Stimulated activated naive CD8-positive, alpha-beta T cell treated with anti-CD3 and anti-CD28 coated beads, Interleukin-15, Interleukin-2, amounts not matched to agents 100 ng/mL and 50 ng/mL, for 24 hours (primary cell): Measurements from ENCODE around the gene MDM1.

Source experiments
- H3K27ac Mint-ChIP-seq: one replicate; pipeline ENCODE4 v1.8.0; 2021; ENCODE audit warnings: mild to moderate bottlenecking, mixed read lengths
- H3K27me3 Mint-ChIP-seq: one replicate; pipeline ENCODE4 v1.8.0; 2021; ENCODE audit warnings: mixed read lengths
- H3K36me3 Mint-ChIP-seq: one replicate; pipeline ENCODE4 v1.8.0; 2021; ENCODE audit warnings: low read depth, mixed read lengths
- H3K4me1 Mint-ChIP-seq: one replicate; pipeline ENCODE4 v1.8.0; 2021; ENCODE audit warnings: low read depth, mixed read lengths
- H3K4me3 Mint-ChIP-seq: one replicate; pipeline ENCODE4 v1.8.0; 2021; ENCODE audit warnings: mild to moderate bottlenecking, mixed read lengths
- H3K9me3 Mint-ChIP-seq: one replicate; pipeline ENCODE4 v1.8.0; 2021; ENCODE audit warnings: mixed read lengths

MDM1 gene

DNA sequence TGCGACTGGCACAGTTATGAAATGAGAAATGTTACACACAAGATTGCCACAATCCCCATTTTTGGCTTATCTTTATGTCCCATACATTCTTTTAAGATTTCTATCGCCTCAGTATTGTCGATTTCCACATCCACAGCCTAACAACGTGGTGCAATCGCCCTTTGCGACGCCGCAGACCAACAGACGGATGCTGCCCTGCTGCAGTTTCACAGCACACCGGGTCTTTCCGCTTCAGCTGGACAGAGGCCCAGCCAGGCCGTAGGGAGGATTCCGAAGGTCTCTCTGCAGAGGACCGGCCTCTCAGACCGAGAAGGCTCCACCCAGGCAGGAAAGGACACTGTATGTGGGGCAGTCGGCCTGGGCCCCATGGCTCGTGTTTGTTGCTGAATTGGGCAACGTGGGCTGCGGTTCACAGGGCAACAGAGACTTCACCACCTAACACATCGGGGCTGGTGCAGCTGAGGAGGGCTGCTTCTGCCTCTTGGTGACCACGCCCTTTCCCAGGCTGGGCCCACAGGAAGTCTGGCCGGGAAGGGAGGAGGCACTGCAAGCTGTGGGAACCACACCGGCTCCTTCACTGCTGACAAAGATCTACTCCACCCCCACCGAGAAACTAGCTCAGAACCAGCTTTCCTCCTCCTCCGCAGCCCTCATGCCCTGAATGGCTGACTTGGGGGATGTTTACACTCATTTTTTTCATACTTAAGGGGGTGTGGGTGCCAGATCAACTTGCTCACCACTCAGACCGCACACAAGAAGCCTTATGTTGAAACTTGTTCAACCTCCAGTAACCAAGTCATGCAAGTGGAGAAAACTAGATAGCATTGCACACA, 32.9 kb upstream of the MDM1 start:
- H3K9me3 Mint-ChIP-seq, result no peaks in the 10 kb centered on the region
- no peaks in the 10 kb centered on the region for H3K36me3 Mint-ChIP-seq
- H3K27me3 Mint-ChIP-seq, result no peaks in the 10 kb centered on the region
- peak overlapping the region; percentile 85 for H3K4me3 Mint-ChIP-seq
- H3K27ac Mint-ChIP-seq, result peak overlapping the region; percentile 95
- H3K4me1 Mint-ChIP-seq, result peaks cover 65% of the 10 kb centered on the region

DNA sequence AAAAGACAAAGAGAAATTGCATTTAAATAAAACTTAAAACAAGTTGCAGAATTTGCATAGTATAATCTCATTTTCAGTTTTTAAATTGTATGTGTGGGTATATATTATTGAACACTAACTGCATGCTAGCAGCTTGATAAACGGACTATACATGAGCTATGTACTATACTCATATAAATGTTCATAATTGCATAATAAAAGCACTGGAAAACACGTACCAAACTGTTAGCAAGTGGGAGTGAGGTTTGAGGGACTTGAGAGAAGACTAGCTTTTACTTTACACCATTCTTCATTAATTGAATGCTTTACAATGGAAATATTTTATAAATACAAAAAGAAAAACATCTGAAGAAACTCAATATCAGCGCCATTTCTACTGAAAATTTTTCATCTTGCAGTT, 32.2 kb upstream of the MDM1 start:
- Mint-ChIP-seq H3K4me1 (peaks cover 69% of the 10 kb centered on the region), H3K27me3 (no peaks in the 10 kb centered on the region), H3K36me3 (no peaks in the 10 kb centered on the region), H3K9me3 (no peaks in the 10 kb centered on the region), H3K4me3 (peak overlapping the region; percentile 85), H3K27ac (peak overlapping the region; percentile 95)

DNA sequence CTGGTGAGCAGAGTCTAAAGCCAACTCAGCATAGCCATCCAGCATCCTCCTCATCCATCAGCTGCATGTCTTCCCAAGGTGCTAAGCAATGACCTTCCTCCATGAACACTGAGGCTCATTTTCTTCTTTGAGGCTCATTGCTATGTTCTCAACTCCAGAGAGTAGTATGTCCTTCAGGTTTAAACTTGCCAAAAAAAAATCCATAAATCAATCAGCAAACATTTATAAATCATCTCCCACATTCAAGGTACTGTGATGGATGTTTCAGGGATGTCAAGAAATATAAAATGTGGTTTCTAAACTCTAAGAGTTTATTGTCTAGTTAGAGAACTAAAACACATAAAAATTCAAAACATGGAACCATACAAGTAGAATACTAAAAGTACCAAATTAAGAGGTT, 29.8 kb upstream of the MDM1 start:
- peaks cover 56% of the 10 kb centered on the region for H3K4me1 Mint-ChIP-seq
- no peaks in the 10 kb centered on the region for H3K36me3 Mint-ChIP-seq
- no peaks in the 10 kb centered on the region for H3K9me3 Mint-ChIP-seq
- no peaks in the 10 kb centered on the region for H3K27me3 Mint-ChIP-seq
- no peak overlapping the region for H3K27ac Mint-ChIP-seq
- no peak overlapping the region for H3K4me3 Mint-ChIP-seq

DNA sequence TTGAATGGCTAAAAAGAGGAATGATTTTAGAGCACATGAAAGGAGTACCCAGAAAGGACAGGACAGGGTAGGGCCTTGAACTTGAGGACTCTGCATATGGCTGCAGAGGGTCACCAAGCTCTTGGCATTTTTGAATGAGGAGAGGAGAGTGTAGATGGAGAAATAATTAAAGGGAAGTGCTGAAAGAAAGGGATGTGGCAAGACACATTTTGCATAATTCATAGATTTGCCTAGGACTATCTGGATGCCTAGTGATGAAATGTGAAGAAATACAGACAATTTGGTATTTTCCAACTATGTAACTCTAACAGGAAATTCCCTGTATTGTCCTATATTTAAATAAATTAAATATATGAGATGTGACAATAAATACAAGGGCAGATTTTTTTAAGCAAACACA, 27.5 kb upstream of the MDM1 start:
- H3K4me3 Mint-ChIP-seq, result no peak overlapping the region

DNA sequence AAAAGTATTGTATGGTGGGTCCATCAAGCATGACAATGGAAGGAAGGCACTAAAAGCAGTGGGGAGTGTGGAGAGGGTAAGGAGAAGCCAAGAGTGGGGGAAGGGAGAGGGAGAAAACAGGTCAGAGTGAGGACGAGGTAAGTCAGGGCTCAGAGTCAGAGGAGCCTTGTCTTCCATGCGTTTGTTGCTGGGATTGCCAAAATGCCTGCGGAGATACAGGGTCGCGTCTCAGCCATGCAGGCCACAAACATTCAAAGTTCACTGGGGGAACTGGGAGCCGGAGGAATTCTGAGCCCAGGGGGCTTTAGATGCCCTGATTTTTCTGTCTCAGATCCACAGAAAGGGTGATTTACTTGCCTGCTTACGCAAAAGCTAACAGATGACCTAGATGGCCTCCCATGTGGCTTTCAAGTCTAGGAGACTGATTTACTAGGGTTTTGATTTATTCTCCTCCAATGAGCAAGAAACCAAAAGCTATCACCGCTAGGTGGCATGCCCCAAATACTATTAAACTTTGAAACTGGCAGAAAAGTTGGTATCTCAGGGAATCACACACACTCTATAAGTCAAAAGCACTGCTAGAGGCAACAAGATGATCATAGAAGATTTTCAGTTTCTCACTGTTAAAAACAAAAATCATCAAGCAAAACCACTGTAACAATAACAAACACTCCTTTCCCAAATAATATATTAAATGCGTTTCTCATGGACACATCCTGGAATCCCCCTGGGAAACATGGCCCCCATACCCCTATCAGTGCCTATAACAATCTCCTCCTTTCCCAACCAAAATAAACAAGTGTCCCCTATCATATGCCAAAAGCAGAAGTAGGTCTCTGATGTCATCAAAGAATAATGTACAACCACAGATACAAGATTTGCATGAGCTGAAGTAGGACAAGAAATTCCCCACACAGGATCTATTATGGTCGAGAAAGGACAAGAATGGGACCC, 26.6 kb upstream of the MDM1 start:
- peaks cover 28% of the 10 kb centered on the region for H3K4me1 Mint-ChIP-seq
- no peaks in the 10 kb centered on the region for H3K27me3 Mint-ChIP-seq
- peak overlapping the region; percentile 51 for H3K27ac Mint-ChIP-seq
- no peaks in the 10 kb centered on the region for H3K9me3 Mint-ChIP-seq
- no peaks in the 10 kb centered on the region for H3K36me3 Mint-ChIP-seq
- no peak overlapping the region for H3K4me3 Mint-ChIP-seq

More for the DNA sequence above, 27.5 kb upstream of the MDM1 start:
- H3K9me3 Mint-ChIP-seq, result no peaks in the 10 kb centered on the region
- H3K36me3 Mint-ChIP-seq, result no peaks in the 10 kb centered on the region
- H3K27ac Mint-ChIP-seq, result peak overlapping the region; percentile 51
- H3K4me1 Mint-ChIP-seq, result peaks cover 37% of the 10 kb centered on the region
- H3K27me3 Mint-ChIP-seq, result no peaks in the 10 kb centered on the region

DNA sequence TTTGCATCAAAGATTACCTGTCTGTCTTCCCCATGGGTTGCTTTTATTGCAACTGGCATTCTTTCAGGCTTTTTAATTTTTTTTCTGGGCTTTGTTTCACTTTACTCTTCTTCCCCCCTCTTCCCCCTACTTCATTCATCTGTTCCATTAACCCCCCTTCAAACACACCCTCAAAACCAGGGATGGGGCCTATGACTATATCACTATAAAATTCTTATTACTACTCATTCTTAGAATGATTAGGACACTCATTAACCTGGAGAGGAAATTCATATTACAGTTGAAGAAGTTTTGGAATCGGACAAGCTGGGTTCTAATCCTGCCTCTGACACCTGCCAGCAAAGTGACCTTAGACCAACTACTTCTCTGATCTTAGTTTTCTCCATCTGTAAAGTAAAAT, 24.8 kb upstream of the MDM1 start:
- no peaks in the 10 kb centered on the region for H3K9me3 Mint-ChIP-seq
- H3K36me3 Mint-ChIP-seq, result no peaks in the 10 kb centered on the region
- H3K27me3 Mint-ChIP-seq, result no peaks in the 10 kb centered on the region
- H3K27ac Mint-ChIP-seq, result no peak overlapping the region
- peaks cover 18% of the 10 kb centered on the region for H3K4me1 Mint-ChIP-seq
- no peak overlapping the region for H3K4me3 Mint-ChIP-seq

DNA sequence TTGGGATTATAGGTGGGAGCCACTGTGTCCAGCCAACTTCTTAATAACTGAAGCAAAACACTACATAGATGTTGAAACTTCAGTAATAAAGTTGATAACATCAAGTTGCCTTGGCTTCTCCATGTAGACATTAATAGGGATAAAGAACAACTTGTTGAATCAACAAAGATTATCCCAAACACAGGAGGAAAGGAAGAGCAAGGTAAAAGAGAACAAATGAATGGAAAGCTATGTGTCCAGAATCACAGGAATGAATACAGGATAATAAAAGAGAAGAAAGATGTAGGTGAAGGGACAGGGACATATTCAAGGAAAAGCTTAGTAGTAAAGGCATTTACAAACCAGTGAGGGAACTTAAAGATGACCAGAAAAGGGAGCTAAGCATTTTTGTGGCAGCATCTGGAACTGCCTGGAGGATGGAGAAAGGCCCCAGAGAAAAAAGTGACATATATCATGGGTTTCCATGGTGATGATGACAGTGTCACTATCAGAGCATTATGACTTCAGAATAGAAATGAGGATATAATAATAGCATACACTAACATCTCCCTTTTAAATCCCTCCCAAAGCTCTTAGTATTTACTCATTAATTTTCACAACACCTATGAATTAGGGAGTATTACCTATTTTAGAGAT, 24.0 kb upstream of the MDM1 start:
- H3K4me1 Mint-ChIP-seq, result peaks cover 18% of the 10 kb centered on the region
- H3K27me3 Mint-ChIP-seq, result no peaks in the 10 kb centered on the region
- no peaks in the 10 kb centered on the region for H3K9me3 Mint-ChIP-seq
- no peaks in the 10 kb centered on the region for H3K36me3 Mint-ChIP-seq
- H3K27ac Mint-ChIP-seq, result no peak overlapping the region
- H3K4me3 Mint-ChIP-seq, result no peak overlapping the region

DNA sequence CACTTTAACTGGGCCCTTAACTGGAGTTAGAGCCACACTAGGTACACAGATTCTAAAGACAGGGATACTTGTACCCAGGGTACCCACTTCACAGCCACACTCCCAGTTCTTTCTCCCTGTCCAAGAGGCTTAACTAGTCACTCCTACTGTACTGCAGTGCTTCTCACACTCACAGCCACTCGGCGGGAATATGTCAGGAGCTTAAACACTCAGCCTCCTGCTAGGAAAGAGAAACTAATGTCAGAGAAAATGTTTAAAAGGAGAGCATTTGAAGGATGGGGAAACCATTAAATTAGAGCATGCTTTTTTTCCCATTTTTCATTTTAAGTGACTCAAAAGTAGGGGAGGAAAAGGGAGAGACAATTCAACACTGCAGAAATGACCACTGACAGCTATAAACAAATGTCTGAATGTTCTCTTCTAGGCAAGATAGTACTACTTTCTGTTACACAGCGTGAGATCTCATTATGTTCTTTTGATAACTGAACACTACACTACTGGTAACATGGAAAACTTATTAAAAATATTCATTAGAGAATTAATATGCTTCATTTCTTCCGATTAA, 22.9 kb upstream of the MDM1 start:
- no peak overlapping the region for H3K4me3 Mint-ChIP-seq
- H3K36me3 Mint-ChIP-seq, result no peaks in the 10 kb centered on the region
- H3K9me3 Mint-ChIP-seq, result no peaks in the 10 kb centered on the region
- no peaks in the 10 kb centered on the region for H3K27me3 Mint-ChIP-seq
- no peak overlapping the region for H3K27ac Mint-ChIP-seq
- H3K4me1 Mint-ChIP-seq, result peaks cover 11% of the 10 kb centered on the region

DNA sequence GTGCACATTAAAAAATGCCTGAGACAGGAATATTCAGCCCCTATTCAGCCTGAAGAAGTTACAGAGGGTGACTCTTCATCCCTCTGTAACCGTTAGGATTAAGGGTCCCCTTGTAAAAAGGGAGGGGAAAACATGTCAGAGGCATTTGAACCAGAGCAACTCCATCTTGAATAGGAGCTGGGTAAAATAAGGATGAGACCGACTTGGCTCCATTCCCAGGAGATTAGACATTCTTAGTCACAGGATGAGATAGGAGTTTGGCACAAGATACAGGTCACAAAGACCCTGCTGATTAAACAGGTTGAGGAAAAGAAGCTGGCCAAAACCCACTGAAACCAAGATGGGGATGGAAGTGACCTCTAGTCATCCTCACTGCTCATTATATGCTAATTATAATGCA, 19.9 kb upstream of the MDM1 start:
- no peak overlapping the region for H3K4me3 Mint-ChIP-seq
- no peak overlapping the region for H3K27ac Mint-ChIP-seq
- no peaks in the 10 kb centered on the region for H3K27me3 Mint-ChIP-seq
- H3K36me3 Mint-ChIP-seq, result no peaks in the 10 kb centered on the region
- no peaks in the 10 kb centered on the region for H3K9me3 Mint-ChIP-seq
- H3K4me1 Mint-ChIP-seq, result peaks cover 1% of the 10 kb centered on the region

DNA sequence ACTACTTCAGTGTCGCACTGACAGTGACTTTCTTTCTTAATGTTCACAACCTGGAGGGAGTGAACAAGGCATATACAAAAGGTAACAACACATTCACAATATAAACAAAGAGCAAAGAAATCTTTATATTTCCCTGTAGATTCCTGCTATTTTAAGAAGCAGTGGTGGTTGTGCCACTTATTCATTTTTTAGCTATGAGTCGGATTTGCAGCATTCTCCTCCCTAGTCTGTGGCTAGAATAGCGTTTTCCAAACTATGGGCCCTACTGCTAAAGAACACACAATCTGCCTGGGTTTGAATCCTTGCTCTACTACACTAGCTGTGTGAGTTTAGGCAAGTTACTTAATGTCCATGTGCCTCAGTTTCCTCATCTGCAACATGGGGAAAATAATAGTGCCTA, 18.6 kb upstream of the MDM1 start:
- no peak overlapping the region for H3K4me3 Mint-ChIP-seq
- no peaks in the 10 kb centered on the region for H3K9me3 Mint-ChIP-seq
- H3K27ac Mint-ChIP-seq, result no peak overlapping the region
- H3K36me3 Mint-ChIP-seq, result no peaks in the 10 kb centered on the region
- H3K27me3 Mint-ChIP-seq, result no peaks in the 10 kb centered on the region
- H3K4me1 Mint-ChIP-seq, result peaks cover 11% of the 10 kb centered on the region

DNA sequence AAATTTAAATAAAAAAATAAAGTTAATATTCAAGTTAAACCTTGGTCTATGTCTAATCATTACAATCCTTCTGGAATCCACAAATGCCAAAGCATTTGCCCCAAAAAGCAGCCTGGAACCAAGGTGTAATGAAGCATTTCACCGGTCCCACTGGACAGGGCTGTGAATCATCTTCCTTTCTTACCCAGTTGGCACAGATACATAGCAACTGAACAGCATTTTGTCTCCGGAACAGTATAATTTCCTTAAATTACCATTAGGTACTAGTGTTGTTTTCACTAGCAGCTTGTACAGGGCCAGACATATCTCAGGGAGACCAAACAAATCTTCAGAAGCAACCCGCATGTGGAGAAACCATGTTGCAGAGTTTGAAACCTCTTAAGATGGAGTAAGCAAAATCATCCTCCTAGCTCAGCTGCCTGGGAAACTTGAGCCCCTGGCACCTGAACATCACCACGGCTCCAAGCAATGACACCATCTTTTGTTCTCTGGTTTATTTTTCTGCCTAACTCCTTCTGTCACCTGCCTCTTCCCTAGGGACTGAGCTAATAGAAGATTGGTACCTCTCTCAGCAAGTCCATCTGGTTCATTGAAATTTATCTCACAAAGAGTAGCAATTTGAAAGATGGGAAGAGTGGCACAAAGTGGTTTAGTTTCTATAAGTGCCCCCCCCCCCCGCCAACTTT, 17.9 kb upstream of the MDM1 start:
- Mint-ChIP-seq H3K9me3 (no peaks in the 10 kb centered on the region), H3K36me3 (no peaks in the 10 kb centered on the region), H3K27me3 (no peaks in the 10 kb centered on the region), H3K27ac (no peak overlapping the region), H3K4me1 (peaks cover 13% of the 10 kb centered on the region), H3K4me3 (no peak overlapping the region)

DNA sequence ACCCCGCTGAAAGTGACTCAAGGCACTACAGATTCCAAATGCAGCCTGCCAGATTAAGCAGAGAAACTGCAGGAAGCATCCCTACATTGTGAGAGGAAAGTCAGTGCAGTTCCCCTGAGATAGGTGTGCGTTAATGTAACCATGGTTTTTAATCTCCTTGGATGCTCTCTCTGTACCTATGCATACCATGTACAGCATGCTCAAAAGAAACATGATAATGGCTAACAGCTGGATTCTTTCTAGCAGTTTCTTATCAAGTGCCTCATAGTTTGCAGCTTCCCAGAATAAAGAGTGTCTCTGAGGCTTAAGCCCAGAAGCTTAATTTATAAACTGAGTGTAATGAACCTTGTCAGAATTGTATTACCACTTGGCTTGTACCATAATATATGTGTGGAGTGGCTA, 17.1 kb upstream of the MDM1 start:
- Mint-ChIP-seq H3K4me3 (no peak overlapping the region), H3K4me1 (peaks cover 13% of the 10 kb centered on the region), H3K9me3 (no peaks in the 10 kb centered on the region), H3K27ac (no peak overlapping the region), H3K36me3 (no peaks in the 10 kb centered on the region), H3K27me3 (no peaks in the 10 kb centered on the region)

DNA sequence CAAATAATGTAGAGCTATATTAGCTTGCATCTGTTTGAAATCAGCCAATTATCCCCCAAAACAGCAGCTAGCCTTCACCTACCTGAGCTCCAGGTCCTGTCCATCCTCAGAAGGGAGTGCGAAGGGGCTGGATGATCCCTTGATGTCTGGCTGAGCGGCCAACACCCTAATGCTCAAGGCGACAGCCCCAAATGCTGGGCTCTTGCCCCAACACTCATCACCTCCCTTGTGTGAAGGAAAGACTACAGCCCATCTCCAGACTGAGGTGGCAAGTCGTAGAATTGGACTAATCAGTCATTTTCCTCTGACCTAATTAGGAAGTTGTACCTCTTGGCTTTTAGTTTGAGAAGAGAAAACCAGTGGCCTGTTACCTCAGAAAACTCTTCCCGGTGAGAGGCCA, 16.3 kb upstream of the MDM1 start:
- no peaks in the 10 kb centered on the region for H3K36me3 Mint-ChIP-seq
- H3K9me3 Mint-ChIP-seq, result no peaks in the 10 kb centered on the region
- peaks cover 13% of the 10 kb centered on the region for H3K4me1 Mint-ChIP-seq
- no peaks in the 10 kb centered on the region for H3K27me3 Mint-ChIP-seq
- no peak overlapping the region for H3K27ac Mint-ChIP-seq
- H3K4me3 Mint-ChIP-seq, result no peak overlapping the region

DNA sequence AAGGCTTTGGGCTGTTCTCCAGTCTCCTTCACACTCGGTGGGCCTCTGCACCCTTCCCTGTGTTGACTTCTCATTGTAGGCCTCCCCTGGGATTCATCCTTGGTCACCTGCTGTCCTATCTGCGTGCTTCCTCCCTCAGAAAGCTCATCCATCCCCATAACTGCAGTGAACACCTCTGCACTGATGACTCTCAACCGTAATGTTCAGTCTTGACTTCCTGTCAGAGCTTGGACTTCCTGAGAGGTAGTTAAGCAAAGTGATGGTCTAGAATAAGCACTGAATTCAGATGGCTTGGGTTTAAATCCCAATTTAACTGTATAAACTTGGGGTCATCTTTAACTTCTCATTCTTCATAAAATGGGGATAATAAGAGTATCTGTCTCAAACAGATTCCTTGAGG, 13.6 kb upstream of the MDM1 start:
- no peaks in the 10 kb centered on the region for H3K27me3 Mint-ChIP-seq
- H3K27ac Mint-ChIP-seq, result peak overlapping the region; percentile 4
- no peaks in the 10 kb centered on the region for H3K36me3 Mint-ChIP-seq
- H3K4me1 Mint-ChIP-seq, result peaks cover 13% of the 10 kb centered on the region
- no peak overlapping the region for H3K4me3 Mint-ChIP-seq
- no peaks in the 10 kb centered on the region for H3K9me3 Mint-ChIP-seq
